ENCODE measurements around the gene KAT2A.
"Not testable (repeated sequence)": the region's sequence is repeated elsewhere in the genome, so short reads cannot be mapped to it uniquely, and the experiment has no call there.

Gene KAT2A

DNA sequence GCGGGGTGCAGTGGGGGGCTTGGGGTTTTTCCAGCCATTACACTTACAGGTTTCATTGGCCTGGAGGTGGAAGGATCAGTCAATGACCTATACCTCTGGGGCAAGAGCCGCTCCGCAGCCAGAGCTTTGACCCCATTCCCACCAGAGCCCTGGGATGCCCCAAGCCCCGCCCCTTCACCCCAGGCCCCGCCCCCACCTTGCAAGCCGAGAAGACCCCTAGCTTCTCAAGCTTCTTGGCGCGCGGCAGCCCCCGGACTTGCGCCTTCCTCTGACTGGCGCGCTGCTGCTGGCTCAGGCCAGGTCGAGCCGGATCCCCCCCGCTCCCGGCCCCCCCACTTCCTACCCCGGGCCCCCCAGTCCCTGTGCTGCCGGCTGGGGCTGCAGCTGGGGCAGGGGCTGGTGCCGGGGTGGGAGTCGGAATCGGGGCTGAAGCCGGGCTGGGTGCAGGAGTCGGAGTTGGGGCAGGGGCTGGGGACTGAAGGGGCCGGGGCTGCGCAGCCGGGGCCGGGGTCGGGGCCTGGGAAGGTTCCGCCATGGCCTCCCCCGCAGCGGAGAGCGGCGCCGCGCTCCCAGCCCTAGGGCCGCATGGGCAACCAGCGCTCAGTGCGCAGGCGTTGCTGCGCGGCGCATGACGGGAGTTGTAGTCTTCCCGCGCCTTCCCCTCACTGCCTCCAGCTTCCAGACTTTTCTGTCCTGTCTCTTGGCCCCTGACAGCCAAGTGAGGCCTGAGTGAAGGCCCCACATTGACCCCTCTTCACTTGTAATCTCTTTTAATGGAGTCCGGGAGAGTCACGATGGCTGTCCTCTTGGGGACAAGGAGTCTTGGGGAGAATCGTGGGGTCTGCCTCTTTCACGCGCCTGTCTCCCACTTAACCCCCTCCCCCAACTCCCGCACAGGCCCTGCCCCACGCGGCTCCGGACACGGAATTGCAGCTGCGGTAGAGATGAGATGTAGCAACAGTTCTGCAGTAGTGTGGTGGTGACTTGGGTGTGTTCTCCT is at the start of gene KAT2A:
TSS of gene KAT2A (minus strand) at position 598 of the 1,000 bp plus-strand sequence. CDS start at position 535, 63 bp downstream.
- ATAC-seq: peak; percentile 87 to 92

DNA sequence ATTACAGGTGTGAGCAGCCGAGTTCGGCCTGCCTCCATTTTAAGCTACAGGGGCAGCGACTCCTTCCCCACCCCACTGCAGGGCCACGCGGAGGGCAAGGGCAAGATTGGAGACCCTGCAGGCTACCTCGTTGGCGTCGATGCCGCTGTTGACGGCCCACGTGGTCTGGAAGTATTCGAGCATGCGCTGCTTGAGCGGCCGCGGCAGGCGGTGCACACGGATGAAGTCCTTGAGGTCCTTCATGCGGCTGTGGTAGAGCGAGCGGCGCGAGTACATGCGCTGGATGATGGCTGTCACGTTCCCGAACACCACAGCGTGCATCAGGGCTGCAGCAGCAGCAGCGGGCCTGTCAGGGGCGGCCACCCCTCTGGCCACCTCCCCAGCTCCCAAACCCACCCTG is 48.2 kb upstream of the KAT2A start:
- ATAC-seq: no peak

DNA sequence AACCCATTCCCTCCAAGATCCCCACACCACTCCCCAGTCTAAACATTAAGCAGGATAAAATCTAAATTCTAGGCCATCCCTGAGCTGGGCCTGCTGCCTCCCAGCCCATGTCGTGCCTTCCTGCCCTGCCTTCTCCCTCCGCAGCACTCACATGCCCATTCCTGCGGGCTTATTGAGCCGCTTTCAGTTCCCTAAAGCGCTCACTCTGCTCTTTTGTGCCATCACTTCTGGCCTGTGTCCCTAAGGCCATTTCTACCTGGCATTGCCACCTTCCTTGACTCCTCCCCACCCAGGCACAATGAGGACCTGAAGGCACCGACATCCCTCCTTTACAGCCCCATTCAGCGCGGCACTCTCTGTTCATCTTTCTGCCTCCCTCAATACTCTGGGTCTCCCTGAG is 46.6 kb upstream of the KAT2A start:
- no peak for ATAC-seq

DNA sequence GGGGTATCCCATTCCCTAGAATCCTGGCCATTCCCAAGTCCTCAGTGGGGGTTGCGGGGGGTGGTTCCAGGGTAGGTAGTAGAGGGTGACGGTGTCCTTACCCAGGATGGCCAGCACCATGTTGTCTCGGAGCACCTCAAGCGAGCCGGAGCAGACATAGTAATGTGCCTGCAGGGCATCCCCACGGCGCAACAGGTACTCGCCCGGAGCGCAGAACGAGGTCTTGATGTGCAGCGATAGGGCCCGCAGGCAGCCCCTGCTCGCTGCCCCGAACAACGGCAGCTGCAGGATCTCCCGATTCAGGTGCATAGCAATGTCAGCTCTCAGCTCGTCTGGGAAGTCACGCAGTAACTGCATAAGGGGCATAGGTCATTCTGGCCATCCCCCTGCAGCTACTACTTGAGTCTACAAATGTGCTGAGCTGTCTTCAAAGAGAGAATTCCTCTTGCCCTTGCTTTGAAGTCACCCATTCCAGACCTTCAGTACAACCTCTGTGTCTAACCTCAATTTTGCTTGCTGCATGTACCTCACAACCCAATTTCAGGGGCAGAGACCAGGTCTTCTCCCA is 45.1 kb upstream of the KAT2A start:
- no peak for ATAC-seq

DNA sequence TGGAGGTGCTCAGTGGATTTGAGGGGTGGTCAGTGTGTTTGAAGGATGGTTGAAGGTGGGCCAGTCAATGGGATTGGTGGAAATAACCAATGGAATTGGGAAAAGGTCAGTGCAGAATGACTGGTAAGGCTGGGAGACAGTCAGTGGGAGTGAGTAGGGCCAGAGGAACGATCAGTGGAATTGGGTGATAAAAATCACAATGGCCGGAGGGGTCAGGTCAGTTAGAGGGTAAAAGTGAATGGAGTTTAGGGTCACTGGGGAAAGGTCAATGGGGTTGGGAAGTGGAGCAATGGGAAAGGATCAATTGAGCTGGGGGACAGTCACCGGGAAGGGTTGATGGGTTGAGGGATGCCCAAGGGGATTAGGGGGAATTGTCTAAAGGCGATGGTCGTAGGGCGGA is 44.6 kb upstream of the KAT2A start:
- no peak for ATAC-seq

DNA sequence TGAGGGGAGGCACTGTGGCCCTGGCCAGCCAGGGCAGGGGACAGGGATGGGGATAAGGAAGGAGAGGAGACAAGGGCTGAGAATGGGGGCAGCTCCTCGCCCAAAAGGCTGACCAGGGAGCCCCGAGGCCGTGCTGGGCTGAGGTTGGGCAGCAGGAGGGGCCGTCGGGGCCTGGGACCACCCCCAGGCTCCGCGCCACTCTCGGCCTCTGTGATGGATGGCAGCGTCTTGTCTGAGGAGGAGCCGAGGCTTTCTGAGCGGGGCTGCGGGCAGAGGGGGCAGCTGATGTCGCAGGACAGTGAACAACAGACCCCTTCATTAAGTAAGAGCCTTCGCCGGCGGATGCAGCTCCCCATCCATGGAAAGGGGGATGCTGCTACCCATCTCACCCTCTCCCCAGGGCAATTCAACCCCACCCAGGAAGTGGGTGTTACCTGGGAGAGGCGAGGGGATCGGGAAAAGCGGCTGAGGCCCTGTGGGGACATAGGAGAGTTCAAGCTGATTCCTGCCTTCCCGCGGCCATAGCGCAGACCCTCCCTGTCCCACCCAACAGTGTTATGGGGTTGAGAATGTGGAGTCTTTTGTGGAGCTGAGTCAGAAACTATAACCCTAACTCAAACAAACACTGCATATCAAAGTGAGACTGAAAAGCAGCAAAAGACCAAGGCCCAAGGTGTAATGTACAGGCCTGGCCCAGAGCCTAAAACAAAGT is 42.7 kb upstream of the KAT2A start:
- no peak for ATAC-seq

DNA sequence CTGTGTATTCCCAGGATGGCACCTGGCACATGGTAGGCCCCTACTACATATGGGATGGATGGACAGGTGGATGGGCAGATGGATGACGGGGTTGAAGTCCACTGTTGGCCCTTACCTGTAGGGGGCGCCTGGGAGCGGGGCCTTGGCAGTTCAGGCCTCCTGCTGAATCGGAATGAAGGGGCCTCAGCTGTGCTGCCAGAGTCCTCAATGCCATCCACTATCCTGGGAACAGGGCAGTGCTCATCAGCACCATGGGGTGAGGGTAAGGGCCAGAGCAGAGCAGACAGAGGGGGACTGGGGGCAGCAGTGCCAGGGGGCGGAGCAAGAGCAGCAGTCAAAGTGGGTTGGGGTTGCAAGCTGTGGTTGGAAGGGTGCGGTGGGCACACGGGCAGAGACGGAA is 41.9 kb upstream of the KAT2A start:
- ATAC-seq: no peak

DNA sequence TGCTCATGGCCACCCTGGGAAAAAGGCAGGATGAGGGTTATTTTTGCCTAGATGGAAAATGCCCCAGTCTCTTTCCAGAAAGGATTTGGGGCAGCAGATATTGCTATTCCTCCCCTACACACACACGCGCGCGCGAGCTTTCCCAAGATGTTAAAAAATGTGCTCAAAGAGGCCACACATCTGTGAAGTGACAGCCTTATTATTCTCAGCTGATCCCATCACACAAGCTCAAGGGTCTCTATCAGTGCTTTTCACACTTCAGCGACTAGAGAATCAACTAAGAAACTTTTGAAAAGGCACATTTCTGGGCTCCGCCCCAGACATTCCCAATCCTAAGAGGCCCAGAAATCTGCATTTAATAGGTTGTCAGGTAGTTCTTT is 39.4 kb upstream of the KAT2A start:
- ATAC-seq: no peak

DNA sequence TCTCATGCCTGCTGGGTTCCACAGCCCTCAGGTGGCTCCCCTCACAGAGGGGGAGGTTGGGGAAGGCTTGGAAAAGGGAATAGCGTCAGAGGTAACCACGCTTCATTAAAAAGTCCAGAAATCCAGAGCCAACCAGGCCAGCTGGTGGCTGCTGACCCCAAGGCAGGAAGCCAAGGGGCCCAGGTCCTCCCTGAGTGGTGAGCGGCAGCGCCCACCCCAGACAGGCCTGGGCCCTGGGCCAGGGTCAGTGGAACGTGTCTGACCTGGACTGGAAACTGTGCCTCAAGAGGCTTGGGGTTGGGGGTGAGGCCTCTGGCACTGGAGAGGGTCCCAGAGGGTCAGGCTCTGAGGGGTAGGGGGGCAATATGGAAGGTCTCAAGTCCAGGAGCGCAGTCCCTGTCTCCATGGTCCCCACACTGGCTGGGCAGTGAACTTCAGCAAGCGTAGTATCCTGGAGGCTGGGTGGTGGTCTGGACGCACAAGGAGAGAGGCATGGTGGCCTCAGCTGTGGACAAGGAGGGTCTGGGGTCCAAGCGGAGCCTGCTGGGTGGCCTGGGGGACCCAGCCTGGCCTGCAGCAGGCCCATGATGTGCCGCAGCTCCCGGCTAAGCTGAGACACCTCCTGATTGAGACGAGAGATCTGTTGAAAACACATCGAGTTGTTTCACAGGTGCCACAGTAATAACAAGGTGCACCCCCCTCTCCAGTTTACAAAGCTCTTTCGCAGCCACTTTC is 38.8 kb upstream of the KAT2A start:
- ATAC-seq: no peak

DNA sequence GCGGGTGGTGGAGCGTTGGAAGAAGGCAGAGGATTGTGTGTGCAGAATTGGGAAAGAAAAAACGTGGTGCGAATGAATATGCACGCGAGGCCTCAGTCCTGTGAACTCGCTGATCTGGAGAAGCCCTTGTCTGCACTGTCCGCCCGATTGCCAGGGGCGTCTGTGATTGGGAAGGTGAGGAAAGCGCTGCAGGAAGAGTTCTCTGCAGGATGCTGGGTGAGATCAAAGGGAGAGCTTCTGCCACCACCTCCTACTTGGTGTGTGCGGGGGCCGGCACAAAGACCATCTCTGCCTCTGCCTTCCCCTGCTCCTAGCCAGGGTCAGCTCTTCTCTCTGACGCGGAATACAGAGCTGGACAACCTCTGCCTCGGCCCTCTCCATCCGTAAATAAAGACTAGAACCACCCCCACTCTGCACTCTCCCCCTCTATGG is 34.5 kb upstream of the KAT2A start:
- no peak for ATAC-seq

DNA sequence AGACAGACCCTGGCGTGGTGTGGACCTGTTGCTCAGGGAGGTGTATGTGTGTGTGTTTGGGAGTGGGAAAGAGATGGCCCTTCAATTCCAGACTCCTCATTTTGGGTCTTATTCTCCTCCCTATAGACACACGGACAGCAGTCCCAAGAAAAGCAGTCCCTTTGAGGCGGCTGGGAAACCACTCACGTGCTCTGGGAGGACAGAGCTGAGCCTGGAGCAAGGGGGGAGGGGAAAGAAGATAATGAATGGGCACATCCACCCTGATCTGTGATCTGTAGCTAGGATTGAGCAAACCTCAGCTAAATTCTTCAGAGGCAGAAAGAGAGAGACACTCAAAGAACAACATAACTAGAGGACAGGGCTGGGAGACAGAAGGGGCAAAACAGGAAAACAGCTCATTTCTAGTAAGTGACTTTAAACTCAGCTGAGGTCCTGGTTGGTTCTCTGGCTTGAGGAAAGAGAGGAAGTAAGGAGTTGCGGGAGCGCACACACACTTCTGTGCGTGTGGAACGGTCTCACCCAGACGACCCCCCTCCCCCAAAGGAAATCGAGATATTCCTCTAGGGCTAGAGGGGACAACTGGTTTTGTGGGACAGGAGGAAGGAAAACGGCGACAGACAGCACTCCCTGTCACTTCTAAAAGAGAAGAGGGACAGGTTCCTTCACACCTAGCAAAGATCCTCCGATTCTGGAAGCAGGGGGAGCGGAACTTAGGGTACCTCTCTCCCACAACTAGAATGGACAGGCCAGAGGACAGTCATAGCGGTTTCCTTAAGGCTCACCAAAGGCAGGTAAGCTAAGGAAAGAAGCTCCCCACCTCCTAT is 33.0 kb upstream of the KAT2A start:
- ATAC-seq: no peak

DNA sequence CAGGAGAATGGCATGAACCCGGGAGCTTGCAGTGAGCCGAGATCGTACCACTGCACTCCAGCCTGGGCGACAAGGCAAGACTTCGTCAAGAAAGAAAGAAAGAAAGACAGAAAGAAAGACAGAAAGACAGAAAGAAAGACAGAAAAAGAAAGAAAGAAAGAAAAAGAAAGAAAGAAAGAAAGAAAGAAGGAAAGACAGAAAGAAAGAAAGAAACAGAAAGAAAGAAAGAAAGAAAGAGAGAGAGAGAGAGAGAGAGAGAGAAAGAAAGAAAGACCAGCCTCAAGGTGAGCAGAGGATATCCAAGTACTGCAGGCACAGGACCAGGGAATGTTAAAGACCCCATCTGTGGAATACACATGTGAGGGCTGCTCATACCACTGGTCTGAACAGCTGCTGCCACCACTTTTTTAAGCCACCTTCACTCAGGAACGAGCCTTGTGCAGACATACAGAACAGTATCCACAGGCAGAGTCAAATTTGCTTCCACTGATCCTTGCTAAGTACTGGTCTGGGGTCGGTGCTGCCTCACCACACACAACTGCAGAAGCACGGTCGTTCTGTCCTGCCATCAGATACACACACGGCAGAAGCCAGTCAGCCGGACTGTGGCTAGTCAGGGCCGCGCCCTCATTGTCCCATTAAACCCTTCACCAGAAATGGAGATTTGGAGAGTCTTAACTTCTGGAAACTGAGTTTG is 25.9 kb upstream of the KAT2A start:
- no peak for ATAC-seq

DNA sequence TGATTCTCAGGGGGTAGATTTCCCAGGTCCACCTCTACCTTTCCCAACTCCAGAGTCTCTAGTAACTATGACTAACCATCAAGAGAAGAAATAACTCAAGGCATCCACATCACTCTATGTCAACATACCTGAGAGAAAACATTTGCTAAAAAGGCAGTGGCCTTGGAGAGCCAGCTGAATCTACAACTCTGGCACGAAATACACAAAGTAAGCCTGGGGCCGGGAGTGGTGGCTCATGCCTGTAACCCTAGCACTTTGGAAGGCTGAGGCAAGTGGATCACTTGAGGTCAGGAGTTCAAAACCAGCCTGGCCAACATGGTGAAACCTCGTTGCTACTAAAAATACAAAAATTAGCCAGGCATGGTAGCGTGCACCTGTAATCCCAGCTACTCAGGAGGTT is 22.0 kb upstream of the KAT2A start:
- ATAC-seq: not testable (repeated sequence)

DNA sequence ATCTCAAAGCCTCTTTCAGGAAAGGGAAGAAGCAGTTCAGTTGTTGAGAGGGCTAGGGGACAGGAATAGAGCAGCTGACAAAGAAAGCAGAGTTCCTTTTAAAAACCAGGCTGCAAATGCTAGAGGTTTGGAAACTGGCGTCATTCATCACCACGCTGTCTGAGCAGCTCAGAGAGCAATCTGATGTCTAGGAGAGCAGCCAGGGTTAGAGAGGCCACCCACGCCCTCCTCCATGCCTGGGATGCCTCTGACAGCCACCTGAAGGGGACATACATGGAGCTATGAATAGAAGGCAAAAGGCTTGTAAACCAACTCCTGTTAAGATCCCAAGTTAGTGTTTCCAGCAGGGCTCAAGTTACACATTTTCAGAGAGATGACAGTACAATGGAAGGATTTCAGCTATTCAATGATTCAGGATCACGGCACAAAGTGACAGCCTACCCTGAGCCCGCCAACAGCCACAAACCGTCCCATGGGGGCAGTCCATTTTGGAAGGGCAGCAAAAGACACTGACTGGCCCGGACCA is 21.3 kb upstream of the KAT2A start:
- no peak for ATAC-seq

DNA sequence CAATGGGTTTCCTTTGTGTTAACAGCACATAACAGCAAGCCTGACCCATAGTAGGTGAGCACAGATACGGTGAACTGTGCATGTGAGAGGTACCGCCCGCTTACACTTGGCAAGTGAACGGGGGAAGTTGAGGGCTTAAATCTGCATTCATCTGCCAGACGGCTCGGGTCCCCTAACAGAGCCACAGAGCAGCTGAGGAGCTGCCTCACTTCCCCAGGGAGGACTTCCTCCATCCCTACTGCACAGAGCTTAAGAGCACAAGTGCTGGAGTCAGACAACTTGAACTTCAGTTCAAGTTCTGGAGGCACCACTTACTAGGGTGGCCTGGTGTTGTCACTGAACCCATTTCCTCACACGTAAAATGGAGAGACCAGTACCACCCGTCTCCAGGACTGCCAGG is 20.2 kb upstream of the KAT2A start:
- ATAC-seq: no peak

DNA sequence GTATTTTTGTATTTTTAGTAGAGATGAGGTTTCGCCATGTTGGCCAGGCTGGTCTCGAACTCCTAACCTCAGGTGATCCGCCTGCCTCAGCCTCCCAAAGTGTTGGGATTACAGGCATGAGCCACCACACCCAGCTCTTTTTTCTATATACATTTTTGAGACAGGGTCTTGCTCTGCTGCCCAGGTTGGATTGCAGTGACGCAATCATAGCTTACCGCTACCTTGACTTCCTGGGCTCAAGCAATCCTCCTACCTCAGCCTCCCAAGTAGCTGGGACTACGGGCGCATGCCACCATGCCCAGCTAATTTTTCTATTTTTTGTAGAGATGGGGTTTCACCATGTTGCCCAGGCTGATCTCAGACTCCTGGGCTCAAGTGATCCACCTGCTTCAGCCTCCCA is 19.5 kb upstream of the KAT2A start:
- not testable (repeated sequence) for ATAC-seq

DNA sequence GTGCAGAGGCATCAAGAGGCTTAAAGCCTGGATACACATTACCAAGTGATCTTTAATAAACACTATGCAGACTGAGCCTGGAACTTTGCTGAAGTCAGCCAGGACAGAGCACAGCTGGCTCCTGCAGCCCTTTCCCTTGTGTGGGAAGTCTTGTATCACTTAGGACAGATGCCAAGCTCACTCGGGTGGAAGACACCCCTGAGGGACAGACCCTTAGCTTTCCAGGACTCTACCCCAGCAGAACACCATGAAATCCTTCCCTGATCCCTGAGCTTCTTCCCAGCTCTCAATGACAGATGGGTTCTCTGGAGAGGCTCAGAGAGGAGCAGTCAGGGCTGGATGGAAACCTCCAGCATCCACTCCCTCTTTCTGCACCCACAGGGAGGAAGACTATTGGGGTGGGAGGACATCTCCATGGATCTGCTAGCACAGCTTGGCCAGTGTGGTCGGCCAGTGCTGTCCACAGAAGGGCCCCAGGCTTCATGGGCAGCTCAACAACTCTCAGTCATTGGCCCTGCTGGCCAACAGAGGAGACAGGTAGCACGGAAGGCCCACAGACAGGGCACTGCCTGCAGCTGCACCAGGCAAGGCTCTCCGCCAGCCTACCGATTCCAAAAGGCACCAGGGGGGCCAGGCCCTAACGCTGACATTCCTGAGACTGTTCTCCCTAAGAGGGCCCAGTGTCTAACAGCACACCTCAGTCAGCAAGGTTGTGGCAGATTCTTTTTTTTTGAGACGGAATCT is 17.8 kb upstream of the KAT2A start:
- no peak for ATAC-seq

DNA sequence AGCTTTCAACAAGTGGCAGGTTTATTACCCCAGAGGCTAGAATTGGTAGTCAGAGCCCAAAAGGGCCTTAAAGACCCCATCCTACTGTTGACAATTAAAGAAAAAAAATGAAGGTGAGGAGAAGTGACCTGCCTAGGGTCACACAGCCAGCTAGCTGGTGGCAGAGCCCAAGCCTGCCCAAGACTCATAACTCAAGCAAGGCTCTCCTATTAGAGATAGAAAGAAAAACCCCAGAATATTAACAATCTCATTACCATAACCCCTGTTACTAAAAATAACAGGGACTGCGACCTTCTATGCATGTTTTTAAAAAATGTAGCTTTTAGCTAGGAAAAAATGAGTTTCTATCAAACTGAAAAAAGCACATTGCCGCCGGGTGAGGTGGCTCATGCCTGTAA is 15.5 kb upstream of the KAT2A start:
- ATAC-seq: peak; percentile 52

DNA sequence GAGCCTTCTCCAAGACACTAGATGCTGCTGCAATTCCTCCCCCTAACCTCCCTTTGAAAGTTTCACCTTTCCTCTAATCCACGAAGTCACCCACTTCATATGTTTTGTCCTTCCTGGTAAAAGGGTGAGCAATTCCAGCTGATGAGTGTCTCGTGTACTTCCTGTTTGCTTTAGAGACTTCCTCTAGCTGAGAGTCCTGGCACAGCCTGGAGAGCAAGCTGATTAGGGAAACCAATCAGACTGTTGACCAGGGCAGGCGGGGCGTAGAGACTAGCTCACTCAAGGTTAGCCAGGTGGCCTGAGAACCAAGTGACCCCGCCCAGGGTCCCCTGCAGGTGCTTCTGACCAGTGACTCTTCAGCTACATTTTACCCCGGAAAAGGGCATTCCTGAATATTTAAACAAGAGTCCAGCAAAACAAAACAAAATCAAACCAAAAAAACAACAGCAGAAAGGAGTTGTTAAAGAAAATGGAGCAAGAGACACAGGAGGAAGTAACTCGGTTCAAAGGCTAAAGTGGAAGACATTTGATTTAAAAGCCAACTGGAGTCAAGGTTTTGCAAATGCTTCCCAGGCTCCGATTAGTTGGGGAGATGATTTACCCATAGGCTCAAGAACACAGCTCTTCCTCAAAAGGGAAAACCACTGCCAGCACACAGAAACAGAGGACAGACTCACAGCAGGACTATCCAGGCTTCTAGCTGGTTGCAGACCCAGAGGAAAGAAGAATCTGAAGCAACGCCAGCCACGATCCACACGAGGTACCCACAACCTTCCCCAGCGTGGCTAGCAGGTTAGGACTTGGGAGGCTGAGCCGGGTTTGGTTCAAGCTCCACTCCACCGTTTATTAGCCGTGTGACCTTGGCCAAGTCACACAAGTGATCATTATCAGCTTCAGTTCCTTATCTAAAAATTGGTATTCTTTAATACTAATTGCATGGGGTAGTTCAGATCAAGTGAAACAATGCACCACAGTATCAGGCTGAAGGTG is 14.8 kb upstream of the KAT2A start:
- ATAC-seq: no peak

Measured in activated CD4-positive, CD25-positive, alpha-beta regulatory T cell treated with anti-CD3 and anti-CD28 coated beads, Interleukin-2, amount 50 U/mL, for 24 hours (primary cell).